GM18499 (cell line): ENCODE data around the gene ASPG.

Experiments
- ATAC-seq: cut with Tn5 transposase; IDR thresholded peaks from one replicate; pipeline ENCODE4 v1.9.1; 2021; ENCODE audit warnings: moderate number of reproducible peaks; ENCODE audit not compliant: insufficient read depth, unreplicated experiment

The ASPG gene

GRCh38 chr14:104113631-104114420 lies 28.3 kb downstream of the ASPG start:
- ATAC-seq: no peak

DNA sequence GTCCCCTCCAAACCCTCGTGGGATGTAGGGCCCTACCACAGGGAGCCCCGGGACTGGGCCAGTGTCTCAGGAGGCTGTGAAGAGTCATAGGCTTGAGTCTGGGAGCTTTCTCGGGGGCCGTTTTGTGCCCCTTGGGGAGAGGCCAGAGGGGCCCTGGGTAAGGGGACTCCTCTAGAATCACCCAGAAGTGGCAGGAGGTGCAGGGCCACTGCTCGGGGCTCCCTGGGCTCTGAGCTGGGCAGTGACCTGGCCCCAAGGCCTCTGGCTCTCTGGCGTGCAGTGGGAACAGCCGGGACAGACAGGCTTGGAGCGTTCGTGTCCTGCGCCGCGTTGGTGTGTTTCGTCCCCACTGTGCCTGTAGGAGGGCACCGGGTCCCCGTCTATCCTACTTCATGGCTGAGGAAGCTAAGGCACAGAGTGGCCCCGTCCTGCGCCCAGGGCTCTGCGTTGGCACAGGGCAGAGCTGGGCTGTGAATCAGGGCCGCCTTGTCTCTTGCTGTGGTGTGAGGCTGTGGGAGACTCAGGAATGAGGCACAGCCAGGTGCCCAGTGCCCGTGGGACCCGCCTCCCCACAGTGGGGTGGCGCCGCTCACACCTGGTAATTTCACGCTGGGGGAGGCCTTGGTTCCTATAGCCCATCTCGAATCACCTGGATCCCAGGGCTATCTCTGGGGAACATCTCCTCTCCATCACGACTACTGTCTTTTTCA lies 29.1 kb downstream of the ASPG start:
- no peak for ATAC-seq

- ATAC-seq: no peak
Observed at GRCh38 chr14:104115131-104115600, 29.7 kb downstream of the ASPG start.

DNA sequence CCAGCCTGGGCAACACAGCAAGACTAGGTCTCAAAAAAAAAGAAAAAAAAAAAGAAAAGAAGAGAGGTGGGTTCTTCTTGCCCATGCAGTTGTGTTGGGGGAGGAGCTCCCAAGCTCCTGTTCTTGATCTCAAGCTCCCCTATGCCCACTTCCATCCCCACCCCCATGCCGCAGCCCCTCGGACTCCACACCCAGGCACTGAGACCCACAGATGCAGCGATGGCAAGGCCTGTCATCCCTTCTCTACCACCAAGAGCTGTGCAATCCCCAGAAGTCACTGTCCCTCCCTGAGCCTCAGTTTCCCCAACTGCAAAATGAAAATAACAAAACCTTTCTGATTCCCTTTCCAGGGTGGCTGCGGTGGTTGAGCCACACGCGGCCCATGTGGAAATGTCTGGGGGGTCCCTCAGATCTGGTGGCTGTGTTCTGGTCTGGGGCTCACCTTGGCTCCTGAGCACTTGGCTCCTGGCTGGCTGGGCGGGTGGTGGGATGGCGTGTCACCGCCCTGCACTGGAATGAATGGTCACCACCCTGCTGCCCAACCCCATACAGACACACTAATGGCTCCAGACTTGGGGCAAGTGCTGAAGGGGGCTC lies 30.3 kb downstream of the ASPG start:
- ATAC-seq: no peak

- no peak for ATAC-seq
Observed at GRCh38 chr14:104116288-104116755, 30.8 kb downstream of the ASPG start.

GRCh38 chr14:104116756-104117340 lies 31.3 kb downstream of the ASPG start:
- no peak for ATAC-seq

GRCh38 chr14:104117341-104118005 lies 32.0 kb downstream of the ASPG start:
- no peak for ATAC-seq

DNA sequence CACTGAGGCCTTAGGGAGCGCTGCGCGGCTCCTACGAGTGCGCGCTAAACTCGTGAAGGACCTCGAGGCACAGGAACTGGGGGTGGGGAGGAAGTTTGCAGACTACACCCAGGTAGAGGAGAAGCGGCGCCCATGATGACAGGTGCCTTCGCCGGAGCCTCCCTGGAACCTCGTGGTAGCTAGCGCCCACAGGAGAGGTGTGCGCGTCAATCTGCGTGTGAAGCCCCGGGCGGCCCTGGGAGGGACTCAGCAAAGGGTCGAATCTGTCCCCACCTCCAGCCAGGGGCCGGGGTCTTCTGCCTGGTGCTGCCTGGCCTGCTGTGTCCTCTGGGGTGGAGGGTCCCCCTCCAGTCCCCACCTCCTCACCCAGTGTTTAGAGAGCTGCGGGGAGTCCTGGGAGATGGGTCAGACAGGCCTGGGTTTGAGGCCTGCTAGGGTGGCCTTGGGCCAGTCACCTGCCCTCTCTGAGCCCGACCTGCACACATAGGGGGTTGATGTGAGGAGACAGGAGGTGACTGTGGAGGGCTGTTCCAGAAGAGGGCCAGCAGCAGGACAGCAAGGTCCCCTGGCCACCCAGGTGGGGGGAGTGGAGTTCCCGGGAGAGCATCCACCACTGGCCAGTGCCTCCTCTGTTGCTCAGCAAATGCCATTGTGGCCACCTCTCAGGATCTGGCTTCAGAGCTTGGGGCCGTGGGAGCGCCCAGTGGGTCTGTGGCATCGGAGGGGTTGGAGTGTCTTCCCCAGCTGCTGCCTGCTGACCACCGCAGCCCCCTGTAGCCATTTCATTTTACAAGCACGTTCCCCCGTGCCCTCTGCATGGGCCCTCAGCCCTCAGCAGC lies 32.7 kb downstream of the ASPG start:
- no peak for ATAC-seq

- ATAC-seq: no peak
Observed at GRCh38 chr14:104119119-104119487, 33.6 kb downstream of the ASPG start.

- no peak for ATAC-seq
Observed at GRCh38 chr14:104119488-104120251, 34.2 kb downstream of the ASPG start.

GRCh38 chr14:104120281-104120741 lies 34.8 kb downstream of the ASPG start:
- ATAC-seq: no peak

- no peak for ATAC-seq
Observed at GRCh38 chr14:104121142-104121541, 35.6 kb downstream of the ASPG start.

- ATAC-seq: no peak
Observed at GRCh38 chr14:104123879-104124278, 38.4 kb downstream of the ASPG start.

DNA sequence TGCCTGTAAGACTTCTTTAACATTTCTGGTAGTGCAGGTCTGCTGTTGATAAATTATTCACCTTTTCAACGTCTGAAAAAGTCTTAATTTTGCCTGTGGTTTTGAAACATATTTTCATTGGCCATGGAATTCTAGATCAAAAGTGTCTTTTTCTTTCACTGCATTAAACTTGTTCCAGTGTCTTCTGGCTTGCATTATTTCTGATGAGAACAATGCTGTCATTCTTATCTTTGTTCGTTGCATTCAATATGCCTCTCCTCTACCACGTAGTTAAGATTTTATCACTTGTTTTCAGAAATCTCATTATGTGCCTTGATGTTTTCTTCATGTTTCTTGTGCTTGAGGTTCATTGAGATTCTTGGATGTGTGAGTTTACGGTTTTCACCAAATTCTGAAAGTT lies 39.5 kb downstream of the ASPG start:
- ATAC-seq: no peak

DNA sequence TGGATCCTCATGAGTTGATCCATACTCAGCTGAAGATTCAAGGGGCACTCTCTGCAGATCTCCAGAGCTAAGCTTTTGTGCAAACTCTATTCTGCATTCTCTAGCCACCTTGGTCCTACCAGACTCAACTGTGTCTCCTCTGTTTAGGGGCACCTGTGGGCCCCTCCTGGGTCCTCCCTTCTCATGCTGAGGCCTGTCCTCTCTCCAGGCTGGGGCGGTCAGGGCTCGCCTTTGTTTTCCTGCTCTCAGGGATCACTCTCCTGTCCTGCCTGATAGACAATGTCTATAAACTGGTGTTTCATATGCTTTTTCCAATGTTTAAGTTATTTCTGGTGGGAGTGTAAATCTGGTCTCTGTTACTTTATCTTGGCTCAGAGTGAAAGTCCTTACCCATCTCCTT lies 41.3 kb downstream of the ASPG start:
- ATAC-seq: no peak

GRCh38 chr14:104128981-104129380 lies 43.5 kb downstream of the ASPG start:
- ATAC-seq: no peak

DNA sequence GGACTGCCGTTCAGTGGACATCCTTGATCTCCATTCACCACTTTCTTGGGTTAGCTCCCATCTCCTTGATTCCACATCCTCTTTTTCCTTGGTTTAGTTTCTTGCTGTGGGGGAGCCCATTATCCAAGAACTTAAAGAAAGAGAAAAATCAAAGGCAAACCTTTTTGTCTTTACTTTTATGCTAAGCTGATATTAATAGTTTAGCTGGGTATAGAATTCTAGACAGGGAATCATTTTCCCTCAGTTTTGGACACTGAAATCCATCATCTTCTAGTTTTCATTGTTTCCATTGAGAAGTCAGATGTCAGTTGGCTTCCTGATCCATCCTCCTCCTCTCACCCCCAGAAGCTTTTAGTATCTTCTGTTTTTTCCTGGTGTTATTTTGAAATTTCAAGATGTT lies 44.1 kb downstream of the ASPG start:
- ATAC-seq: no peak

DNA sequence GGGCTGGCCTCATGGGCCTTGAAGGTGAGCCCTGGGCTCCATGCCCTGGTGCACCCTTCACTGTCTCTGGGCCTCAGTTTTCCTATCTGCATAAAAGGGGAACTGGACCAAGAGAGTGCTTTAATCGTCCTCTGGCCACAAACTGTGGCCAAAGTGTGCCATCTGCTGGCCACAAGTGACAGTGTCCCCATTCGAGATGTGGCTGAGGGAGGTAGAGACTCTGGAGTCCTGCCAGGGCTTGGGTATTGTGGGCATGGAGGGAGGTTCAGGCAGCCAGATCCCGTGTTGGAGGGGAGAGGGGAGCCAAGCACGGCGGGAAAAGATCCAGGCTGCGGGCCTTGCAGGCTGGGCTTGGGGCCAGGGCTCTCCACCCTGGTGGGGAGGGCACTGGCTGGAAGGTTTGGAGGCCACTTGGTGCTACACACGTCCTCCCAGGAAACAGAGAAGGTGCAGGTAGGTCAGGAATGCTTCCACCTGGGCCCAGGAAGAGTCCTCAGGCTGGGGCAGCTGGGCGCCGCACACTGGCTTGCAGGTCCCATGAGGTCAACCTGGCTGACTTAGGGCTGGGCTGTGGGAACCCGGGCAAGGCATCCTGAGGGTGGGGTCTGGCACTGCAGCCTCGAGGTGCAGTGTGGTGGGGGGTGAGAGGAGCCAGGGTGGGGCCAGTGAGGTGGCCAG lies 45.6 kb downstream of the ASPG start:
- ATAC-seq: no peak
